ENCODE results near the gene GCSH. TPM values are rescaled to one million over a fixed set of nuclear protein-coding genes. Genes with fewer than 3 reads are reported as not detected.

GCSH gene
- total RNA-seq, 1 donor from 2014 or later: 31.6 TPM

GRCh38 chr16:81040131-81040530 is 56.1 kb downstream of the GCSH start:
- TF ChIP-seq CTCF (IDR thresholded peaks at IDR 0.05; ENCODE audit: unreplicated experiment): no peak
- Mint-ChIP-seq H3K4me3 (no peak overlapping the region), H3K4me1 (peaks cover 35% of the 10 kb centered on the region), H3K27ac (peak overlapping the region; percentile 7), H3K27me3 (ENCODE audit: low read depth) (no peaks in the 10 kb centered on the region), H3K9me3 (peaks cover under 1% of the 10 kb centered on the region), H3K36me3 (peaks cover 38% of the 10 kb centered on the region)
- DNase-seq (ENCODE audit: low spot score in 2 of 2, unreplicated experiment in 2 of 2): no peak

GRCh38 chr16:81036751-81037350 is 59.3 kb downstream of the GCSH start:
- Mint-ChIP-seq H3K4me3 (peak overlapping the region; percentile 82), H3K36me3 (peaks cover 9% of the 10 kb centered on the region), H3K27me3 (ENCODE audit: low read depth) (no peaks in the 10 kb centered on the region), H3K4me1 (peaks cover 35% of the 10 kb centered on the region), H3K27ac (peak overlapping the region; percentile 72), H3K9me3 (peaks cover 9% of the 10 kb centered on the region)
- no peak for DNase-seq (ENCODE audit: low spot score in 2 of 2, unreplicated experiment in 2 of 2)
- no peak for TF ChIP-seq CTCF (IDR thresholded peaks at IDR 0.05; ENCODE audit: unreplicated experiment)

GRCh38 chr16:81035975-81036750 is 60.0 kb downstream of the GCSH start:
- peaks cover 4% of the 10 kb centered on the region for H3K36me3 Mint-ChIP-seq
- no peaks in the 10 kb centered on the region for H3K27me3 Mint-ChIP-seq (ENCODE audit: low read depth)
- H3K27ac Mint-ChIP-seq: peak overlapping the region; percentile 72
- peak; percentile 24 to 55 for DNase-seq (ENCODE audit: low spot score in 2 of 2, unreplicated experiment in 2 of 2)
- H3K9me3 Mint-ChIP-seq: peaks cover 9% of the 10 kb centered on the region
- H3K4me3 Mint-ChIP-seq: peak overlapping the region; percentile 82
- H3K4me1 Mint-ChIP-seq: peaks cover 32% of the 10 kb centered on the region
- no peak for TF ChIP-seq CTCF (IDR thresholded peaks at IDR 0.05; ENCODE audit: unreplicated experiment)

GRCh38 chr16:81035398-81035974 is 60.7 kb downstream of the GCSH start, which contains the start of gene ATMIN:
ATMIN (plus strand) TSS chr16:81035842; CDS start chr16:81035871, 29 bp downstream.
- peak within 1 kb of the TSS; percentile 82 for H3K4me3 Mint-ChIP-seq
- peaks cover 9% of the 10 kb centered on the region for H3K9me3 Mint-ChIP-seq
- H3K4me1 Mint-ChIP-seq: peaks cover 27% of the 10 kb centered on the region
- peak; percentile 90 for TF ChIP-seq CTCF (IDR thresholded peaks at IDR 0.05; ENCODE audit: unreplicated experiment)
- H3K36me3 Mint-ChIP-seq: peaks cover 4% of the 10 kb centered on the region
- H3K27me3 Mint-ChIP-seq (ENCODE audit: low read depth): no peaks in the 10 kb centered on the region
- peak within 1 kb of the TSS; percentile 72 for H3K27ac Mint-ChIP-seq
- peak; percentile 89 to 91 for DNase-seq (ENCODE audit: low spot score in 2 of 2, unreplicated experiment in 2 of 2)

Other genes starting within 250 kb of the GCSH start
- 33.2 to 35.1 TPM (median 34.0 TPM) in 3 replicates for gene CMC2, start 89.5 kb downstream of the GCSH start, total RNA-seq
- gene CENPN, start 89.2 kb downstream of the GCSH start, total RNA-seq: 13.1 to 16.4 TPM (median 14.6 TPM) in 3 replicates
- 43.1 to 45.6 TPM (median 43.2 TPM) in 3 replicates for gene ATMIN, start 60.6 kb downstream of the GCSH start, total RNA-seq
- gene C16orf46, start 19.2 kb downstream of the GCSH start, total RNA-seq: 0.89 to 2.0 TPM (median 0.90 TPM) in 3 replicates
- not detected in 3 replicates for gene BCO1, start 142.3 kb upstream of the GCSH start, total RNA-seq
- 13.9 to 15.6 TPM (median 14.2 TPM) in 3 replicates for gene GAN, start 218.6 kb upstream of the GCSH start, total RNA-seq

Data from mesothelial cell of epicardium (in vitro differentiated cells).